Stimulated activated CD8-positive, alpha-beta memory T cell treated with anti-CD3 and anti-CD28 coated beads, Interleukin-12 subunit alpha, Interleukin-12 subunit beta, amount 100 ng/mL, for 1 hour (primary cell): ENCODE measurements around the gene SEM1.
A peak's percentile ranks its signal among the peaks of the same experiment; 100 is the strongest.
"Not testable (repeated sequence)": the region's sequence is repeated elsewhere in the genome, so short reads cannot be mapped to it uniquely, and the experiment has no call there.

Experiments used
- DNase-seq: peaks from one replicate; pipeline ENCODE4 v3.0.0-alpha.2; 2020; ENCODE audit warnings: low read depth

SEM1 gene

DNA sequence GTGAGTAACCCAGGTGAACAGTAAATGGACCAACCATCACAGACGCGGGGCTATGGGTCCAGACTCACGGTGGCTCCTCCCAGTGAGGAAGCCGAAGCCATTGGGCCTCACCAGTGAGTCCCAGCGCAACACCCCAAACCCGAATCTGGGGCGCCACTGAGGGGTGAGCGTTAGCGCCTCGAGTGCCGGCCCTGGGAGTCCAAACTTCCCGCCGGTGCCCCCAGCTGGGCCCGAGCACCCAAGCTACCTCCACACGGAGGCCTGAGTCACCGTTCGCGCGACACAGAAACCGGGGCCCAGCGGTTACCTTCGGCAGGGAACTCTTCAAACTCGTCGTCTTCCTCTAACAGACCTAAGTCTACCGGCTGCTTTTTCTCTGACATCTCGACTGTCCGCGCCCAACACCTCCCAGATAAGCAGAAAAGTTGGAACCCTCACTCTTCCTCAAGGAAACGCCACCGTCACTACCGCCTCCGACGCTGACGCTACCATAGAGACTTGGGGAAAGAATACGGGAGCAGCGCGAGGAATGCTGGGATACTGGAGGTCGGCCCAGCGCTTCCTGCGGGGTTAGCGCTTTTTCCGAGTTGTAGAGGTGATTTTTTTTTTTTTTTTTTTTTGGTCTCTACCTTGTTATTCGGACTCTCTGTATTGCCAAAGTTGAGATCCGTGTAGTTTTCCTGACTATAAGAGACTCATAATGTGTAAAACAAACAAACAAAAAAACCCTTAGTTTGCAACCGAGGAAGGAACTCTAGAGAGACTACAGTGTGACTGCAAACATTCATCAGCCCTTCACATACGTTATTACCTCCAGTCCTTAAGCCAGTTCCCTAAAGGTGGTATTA lies at the start of gene SEM1:
SEM1 (minus strand) TSS at position 466 of the 848 bp plus-strand sequence; CDS start at position 383, 83 bp downstream.
- peak; percentile 36 for DNase-seq

DNA sequence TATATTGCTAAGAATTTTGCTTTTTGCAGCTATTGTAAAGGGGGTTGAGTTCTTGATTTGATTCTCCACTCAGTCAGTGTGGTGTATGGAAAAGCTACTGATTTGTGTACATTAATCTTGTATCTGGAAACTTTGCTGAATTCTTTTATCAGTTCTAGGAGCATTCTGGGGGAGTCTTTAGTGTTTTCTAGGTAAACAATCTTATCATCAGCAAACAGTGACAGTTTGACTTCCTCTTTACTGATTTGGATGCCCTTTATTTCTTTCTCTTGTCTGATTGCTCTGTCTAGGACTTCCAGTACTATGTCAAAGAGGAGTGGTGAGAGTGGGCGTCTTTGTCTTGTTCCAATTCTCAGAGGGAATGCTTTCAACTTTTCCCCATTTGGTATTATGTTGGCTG lies 48.2 kb upstream of the SEM1 start:
- not testable (repeated sequence) for DNase-seq

DNA sequence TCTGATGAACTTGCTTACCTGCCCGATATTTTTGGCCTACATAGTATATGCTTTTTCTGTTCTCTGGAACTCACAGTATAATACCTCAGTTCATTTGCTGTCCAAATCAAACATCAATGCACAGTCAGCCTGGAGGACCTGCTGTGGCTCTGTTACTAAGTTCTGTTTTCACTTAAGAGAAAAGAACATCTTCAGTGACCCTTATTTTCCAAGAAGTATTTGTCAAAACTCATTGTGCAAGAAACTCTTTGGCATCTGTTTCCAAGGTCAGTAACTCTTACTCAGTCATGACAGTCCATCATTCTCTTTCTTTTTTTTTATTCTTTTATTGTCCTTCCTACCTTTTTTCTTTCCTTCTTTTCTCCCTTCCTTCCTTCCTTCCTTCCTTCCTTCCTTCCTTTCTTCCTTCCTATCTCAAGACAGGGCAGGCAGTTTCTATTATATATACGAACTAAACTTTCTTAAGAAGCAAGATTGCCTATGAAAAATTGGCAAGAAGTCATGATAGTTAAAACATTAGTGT lies 37.8 kb upstream of the SEM1 start:
- DNase-seq: no peak

DNA sequence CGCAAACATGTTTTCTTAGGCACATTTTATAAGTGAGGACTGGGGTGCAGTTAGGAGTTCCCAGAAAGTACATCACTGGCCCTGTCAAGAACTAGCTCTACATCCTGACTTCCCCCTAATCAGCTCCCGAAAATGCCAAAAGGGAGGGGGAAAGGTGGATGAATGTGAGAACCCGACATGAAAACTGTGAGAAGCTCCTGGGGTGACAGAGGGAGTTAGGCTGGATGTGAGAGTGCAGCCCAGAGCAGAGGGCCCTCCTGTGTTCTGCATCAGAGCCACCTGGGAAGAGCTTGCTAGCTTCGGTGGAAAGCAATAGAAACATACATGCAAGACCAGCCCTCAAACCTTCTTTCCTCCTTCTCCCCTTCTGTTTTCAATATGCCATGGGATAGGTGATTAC lies 30.5 kb upstream of the SEM1 start:
- DNase-seq: no peak

DNA sequence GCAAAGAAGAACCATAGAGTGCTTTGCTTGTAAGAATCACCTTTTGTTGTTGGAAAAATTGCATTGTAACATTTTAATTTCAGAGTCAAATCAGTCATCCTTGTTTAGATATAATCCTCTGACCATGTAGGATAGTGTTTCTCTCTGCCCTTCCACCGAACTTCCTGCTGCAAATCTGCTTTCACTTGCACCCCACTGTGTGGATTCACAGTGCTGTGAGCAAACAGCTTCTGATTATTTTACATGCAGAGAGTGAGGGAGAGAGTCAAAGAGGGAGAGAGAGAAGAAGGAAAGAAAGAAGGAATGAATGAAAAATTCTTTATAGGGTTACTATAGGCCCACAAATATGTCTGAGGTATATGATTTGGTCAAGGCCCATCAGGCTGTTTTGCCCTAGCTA lies 30.0 kb upstream of the SEM1 start:
- DNase-seq: no peak

DNA sequence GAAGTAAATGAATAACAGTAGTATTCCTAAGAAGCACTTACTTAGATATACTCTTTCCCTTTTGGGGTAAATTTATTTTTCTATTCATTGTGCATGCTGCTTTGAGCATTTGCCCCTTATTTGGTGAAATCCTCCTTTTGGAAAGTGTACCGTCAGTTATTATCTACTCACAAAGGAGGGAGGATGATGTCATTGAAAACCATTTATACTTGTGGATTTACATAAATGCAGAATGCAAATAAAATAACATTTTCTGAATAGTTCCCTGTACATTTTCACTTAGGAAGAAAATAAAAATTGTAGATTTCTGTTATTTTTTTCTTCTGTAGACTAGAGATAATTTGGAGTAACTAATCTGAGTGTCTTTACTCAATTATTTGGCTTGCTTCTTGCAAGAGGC lies 29.5 kb upstream of the SEM1 start:
- no peak for DNase-seq

DNA sequence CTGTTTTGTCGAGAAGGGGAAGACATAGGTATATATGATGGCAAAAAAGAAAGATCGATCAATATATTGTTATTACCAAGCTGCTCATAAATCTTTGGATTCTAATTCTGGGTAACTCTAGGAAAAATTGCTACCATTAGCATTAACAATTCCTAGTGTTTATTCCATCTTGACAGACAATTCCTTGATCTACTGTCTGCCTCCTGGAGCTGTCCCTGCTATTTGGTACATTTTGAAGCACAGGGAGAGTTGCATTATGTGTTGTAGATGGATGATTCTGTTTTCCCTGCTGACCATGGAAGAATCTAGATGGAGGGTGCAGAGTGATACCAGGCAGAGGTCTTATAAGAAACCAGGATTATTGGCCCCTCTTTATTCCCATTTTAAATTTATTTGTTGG lies 29.1 kb upstream of the SEM1 start:
- DNase-seq: no peak

DNA sequence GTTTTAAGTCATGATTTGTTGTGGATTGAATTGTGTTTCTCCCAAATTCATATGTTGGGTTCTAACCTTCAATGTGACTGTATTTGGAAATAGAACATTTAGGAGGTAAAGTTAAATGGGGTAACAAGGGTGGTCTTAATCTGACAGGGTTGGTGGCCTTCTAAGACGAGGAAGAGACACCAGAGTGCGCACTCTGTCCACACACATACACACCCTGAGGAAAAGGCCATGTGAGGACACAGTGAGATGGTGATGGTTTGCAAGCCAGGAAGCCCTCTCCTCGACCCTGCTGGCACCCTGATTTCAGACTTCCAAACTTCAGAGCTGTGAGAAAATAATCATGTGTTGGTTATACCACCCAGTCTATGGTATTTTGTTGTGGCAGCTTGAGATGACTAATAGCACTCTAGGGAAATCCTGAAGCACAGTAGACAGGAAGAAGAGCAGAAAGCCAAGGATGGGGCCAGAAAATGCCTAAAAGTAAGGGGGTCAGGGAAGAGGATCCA lies 28.0 kb upstream of the SEM1 start:
- no peak for DNase-seq

DNA sequence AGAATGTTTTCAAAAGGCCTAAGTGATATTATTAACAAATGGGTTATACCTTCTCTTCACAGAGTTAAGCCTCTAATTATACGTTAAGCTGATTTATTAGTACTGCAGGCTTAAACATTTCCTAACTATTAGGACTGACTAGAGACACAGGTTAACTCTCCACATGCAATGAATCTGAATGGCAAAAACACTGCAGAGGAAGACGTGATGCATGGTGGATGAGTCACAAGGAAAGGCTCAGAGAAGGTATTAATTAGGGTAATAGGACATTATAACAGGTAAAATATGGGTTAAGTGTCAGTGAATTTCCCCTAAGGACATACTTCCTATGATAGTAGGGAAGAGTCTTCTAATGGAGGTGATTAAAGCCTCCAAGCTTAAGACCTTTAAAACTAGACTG lies 24.7 kb upstream of the SEM1 start:
- no peak for DNase-seq

DNA sequence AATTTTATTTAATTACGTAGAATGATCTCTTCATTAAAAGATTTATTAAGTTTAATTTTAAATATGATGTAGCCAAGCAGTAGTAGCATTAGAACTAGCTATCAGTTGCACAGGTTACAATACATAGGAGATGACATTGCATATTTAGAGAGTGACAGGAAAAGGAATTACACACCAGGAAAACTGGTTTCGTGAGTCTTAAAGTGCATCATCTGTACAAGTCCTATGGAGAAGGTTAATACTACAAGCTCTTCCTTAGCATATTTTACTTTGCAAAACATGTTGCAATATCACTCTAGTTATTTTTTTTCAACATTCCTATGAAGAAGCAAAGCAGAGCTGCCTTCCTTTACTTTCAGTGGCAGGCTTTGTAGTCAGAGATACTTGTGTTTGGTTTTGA lies 20.2 kb upstream of the SEM1 start:
- no peak for DNase-seq

DNA sequence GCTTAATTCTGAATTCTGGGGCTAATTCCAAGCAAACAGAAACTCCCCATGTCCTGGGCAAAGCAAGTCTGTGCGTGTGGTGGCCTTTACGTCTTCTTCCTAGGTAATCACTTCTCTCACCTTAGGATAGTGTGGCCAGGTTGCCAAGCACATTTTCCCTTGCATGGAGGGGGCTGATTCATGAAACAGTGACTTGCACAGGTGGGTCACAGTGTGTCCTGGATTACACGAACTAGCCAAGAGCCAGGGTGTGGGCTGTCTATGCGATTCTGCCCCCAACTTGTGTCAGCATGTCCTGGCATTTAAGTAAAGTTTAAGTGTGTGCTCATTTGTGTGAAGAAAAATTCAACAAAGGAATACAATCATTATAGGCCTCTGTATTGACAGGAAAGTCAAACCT lies 18.5 kb upstream of the SEM1 start:
- no peak for DNase-seq

DNA sequence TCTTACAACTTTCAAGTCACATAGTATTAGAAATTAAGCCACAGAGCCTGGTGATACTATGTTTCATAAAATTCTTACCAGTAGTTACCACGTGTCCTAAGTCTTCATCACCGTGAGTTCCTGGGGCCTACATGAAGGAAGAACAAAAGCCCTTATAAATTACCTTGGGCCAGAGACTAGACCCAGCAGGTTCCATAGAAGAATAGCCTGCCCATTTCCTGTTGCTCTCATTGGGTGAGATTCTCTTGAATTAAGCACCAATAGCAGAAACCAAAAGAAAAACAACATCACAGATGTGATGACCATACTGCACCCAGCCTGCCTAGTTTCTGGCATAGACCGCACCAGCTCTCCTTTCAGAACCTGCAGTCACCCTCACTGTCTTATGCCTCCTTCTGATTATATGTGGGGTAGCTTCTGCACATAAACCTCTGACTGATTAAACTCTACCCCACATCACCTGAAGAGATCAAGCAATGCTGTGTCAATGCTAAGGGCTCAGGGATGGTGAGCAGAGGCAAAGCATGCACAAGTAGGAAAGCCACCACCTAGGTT lies 18.0 kb upstream of the SEM1 start:
- DNase-seq: no peak

DNA sequence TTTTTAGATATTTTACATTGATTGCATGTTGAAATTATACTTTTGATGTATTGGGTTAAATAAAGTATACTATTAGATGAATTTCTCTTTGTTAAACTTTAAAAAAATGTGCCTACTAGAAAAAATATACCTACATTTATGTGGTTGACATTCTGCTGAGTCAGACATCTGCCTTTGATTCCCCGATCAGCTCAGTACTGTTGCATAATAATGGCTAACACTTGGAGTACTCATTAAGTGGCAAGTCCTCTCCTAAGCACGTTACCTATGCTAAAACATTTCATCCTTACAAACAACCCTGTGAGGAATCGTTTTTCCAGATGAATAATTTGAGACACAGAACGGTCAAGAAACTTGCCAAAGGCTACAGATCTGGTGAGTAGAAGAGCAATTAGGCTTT lies 14.0 kb upstream of the SEM1 start:
- no peak for DNase-seq

DNA sequence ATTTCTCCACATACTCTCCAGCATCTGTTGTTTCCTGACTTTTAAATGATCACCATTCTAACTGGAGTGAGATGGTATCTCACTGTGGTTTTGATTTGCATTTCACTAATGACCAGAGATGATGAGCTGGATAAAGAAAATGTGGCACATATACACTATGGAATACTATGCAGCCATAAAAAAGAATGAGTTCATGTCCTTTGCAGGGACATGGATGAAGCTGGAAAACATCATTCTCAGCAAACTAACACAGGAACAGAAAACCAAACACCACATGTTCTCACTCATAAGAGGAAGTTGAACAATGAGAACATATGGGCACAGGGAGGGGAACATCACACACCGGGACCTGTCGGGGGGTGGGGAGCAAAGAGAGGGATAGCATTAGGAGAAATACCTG lies 13.3 kb upstream of the SEM1 start:
- DNase-seq: not testable (repeated sequence)

DNA sequence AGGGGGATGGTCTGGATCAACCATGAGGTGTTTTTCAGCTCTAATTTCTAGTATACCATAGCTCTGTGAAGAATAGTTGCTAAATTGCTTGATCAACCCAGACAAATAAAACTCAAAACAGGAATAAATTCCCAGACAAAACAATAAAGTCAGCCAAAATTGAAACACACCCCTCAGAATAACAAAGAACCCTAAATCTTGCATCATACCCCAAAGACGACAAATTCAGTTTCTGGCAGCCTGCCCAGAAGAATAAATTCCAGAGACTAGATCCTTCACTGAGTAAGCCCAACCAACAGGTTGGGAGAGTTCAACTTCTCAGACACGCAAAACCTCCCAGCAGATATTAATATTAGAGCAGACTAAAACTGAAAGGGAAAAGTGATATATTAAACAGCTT lies 11.2 kb upstream of the SEM1 start:
- no peak for DNase-seq

DNA sequence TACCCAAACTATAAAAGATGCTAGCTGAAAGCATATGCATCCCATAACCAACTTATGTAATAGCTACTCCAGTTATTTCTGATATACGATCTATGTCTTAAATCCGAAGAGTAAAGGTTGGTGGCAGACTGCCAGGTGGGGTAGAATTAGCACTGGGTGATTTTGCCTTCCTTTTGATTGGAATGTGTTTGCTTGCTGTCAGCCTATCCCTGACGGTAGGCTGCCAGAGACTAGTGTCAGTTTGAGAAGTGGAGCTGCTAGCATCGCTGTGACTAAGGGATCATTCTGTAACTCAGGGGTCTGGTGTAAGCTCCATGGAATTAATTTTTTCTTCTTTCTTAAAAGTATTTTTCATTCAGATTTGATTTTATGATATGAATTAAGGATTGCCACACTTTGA lies 9.5 kb upstream of the SEM1 start:
- DNase-seq: no peak

DNA sequence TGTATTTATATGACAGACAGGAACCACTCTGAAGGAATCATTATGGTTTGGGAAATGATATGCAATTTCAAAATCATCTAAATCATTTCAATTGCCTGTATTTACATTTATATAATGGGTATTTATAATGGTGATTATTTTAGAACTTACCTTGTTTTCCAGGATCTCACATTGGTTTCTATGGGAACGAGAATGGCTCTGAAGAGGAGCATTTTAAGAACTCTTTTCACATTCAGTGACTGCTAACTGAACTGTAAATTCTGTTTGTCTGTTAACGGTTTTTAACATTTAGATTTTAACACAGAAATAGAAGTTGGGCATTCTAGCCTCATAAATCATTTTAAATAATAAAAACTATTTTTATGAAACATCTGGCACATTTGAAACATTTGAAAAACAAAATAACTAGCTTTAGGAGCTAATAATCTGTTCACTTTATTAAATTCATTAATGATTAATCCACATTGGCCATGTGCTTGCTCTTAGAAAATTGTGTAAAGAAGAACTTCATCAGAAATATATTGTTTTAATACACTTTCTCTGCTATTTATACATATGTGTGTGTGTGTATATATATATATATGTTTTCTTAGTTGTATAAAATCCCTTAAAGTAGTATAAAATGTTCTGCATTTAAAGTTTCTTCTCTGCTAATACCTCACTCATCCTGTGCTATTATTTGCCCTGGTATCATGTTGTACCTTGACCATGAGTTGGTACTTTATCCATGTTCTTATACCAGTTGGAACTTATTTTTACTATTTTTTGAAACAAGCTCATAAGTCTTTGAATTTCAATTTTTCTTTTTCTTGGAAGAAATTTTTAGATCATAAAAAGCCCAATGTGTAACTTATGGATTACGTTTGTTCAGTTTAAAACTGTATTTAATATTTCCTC lies 8.7 kb upstream of the SEM1 start:
- no peak for DNase-seq

DNA sequence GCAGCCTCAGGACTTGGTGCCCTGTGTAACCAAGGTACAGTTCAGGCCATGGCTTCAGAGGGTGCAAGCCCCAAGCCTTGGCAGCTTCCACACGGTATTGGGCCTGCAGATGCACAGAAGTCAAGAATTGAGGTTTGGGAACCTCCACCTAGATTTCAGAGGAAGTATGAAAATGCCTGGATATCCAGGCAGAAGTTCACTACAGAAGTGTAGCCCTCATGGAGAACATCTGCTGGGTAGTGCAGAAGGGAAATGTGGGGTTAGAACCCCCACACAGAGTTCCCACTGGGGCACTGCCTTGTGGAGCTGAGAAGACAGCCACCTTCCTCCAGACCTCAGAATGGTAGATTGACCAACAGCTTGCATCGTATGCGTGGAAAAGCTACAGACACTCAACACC lies 3.4 kb upstream of the SEM1 start:
- no peak for DNase-seq

DNA sequence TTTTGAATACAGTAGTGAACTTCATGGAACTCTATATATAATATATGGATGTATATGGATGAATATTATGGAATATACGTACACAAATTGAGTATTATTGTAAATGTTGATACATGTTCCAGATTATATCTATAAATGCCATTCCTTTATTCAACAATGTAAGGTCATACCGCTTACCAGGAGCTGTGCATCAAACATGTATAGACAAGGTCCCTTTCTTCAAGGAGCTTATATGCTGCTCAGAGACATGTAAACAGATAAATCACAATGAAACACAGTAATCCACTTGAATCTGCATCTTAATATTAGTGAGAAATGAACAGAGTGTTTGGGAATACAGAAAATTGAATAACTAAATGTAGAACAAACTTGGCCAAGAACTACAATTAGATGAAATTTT lies 898 bp upstream of the SEM1 start:
- no peak for DNase-seq

DNA sequence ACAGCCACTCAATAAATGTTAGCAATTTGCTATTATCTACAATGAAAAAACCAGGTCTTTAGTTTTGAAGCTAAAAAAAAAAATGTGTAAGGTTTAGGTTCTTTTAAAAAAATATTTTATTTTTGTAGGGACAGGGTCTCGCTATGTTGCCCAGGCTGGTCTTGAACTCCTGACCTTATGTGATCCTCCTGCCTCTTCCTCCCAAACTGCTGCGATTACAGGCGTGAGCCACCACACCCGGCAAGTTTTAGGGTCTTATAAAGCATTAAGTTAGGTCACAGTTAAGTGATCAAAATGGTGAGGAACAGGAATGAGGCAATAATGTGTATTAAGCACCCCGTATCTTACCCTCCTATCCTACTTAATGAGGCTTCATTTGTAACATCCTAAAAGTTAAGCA lies 774 bp downstream of the SEM1 start:
- DNase-seq: no peak

DNA sequence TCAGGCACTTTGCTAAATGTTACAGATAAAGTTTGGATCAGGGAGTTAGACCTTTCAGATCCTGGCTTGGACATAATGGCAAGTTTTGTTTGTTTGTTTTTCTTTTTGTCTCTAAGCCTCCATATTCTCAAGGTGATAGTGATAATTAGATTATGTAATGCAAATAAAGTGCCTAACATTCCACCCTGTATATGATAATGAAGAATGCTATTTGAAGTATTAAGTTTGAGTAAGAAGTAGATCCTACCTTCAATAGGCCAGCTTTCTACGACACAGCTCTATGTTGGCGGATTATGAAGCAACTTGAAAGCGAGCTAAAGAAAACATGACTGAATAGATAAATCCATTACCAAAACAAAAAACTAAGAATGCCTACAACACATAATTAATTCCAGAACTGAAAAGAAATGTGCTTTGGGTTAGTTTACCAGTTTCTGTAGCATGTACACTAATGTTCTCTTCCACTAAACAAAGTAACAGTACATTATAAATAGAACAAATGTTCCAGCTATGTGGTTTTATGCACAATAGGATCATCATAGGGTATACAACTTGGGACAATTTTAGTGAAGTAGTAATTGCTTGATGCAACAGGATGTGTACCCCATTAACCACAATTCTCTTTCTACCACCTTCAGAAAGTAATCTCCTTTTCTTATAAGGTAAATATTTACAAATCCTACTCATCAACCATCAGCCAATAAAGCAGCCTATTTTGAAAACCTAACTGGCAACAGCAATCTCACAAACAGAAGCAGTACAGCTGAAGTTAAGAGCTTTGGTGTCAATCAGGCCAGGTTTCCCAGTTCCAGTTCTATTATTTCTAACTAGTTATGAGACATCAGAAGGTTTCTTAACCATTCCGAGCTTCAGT lies 1.5 kb downstream of the SEM1 start:
- DNase-seq: no peak

DNA sequence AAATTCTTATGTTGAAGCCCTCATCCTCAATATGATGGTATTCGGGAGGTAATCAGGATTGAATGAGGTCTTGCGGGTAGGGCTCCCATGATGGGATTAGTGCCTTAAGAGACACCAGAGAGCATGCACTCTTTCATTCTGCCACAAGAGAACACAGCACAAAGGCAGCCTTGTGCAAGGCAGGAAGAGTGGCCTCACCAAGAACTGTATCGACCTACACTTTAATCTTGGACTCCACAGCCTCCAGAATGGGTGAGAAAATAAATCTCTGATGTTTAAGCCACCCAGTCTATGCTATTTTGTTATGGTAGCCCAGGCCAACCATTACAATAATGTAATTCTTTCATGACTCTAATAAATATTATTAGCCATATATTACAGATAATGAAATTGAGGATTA lies 8.4 kb downstream of the SEM1 start:
- no peak for DNase-seq
